Spleen (tissue), 7 donors: ENCODE results near the gene METTL24.

ENCODE experiments used
- CTCF ChIP-seq, 11 experiments: fragments of 200-600 bp in 7 of 11; fragments of 450-650 bp in 4 of 11; sonication (generic) in 4 of 11; IDR thresholded peaks in 8 of 11; conservative IDR thresholded peaks in 3 of 11; 1 replicate in 7 of 11; 2 replicates in 4 of 11; pipeline versions ENCODE4 v1.4.0 to v1.8.0; 2016 to 2021; ENCODE audit warnings: antibody characterized with exemption in 11 of 11, inconsistent platforms in 4 of 11, mild to moderate bottlenecking in 1 of 11
- POLR2A ChIP-seq, 3 donors: fragments of 450-650 bp; IDR thresholded peaks; one replicate each; pipeline ENCODE4 v1.5.1; 2017; ENCODE audit warnings: antibody characterized with exemption in 3 of 3, mild to moderate bottlenecking in 1 of 3
- donor health status: DM: no; HTN: no; CAD: no; lungs with moderate emphysema.
- donor health status: DM: no; HTN: no; CAD: no.
- donor health status: DM: no; HTN: no; CAD: no.

GRCh38 chr6:110317646-110318045 is 40.5 kb downstream of the METTL24 start:
- TF ChIP-seq POLR2A (IDR thresholded peaks at IDR 0.05) (no peak), CTCF (IDR thresholded peaks at IDR 0.05 in 8 of 11, conservative IDR thresholded peaks at IDR 0.05 in 3 of 11) (no peak)
